Stimulated activated CD4-positive, alpha-beta T cell treated with anti-CD3 and anti-CD28 coated beads, Interleukin-2, amount 100 ng/mL, for 48 hours (primary cell): ENCODE measurements around the gene HOOK2.

ENCODE experiments used
- DNase-seq, 2 donors: peaks; one replicate each; pipeline ENCODE4 v3.0.0-alpha.2; 2020

The HOOK2 gene

DNA sequence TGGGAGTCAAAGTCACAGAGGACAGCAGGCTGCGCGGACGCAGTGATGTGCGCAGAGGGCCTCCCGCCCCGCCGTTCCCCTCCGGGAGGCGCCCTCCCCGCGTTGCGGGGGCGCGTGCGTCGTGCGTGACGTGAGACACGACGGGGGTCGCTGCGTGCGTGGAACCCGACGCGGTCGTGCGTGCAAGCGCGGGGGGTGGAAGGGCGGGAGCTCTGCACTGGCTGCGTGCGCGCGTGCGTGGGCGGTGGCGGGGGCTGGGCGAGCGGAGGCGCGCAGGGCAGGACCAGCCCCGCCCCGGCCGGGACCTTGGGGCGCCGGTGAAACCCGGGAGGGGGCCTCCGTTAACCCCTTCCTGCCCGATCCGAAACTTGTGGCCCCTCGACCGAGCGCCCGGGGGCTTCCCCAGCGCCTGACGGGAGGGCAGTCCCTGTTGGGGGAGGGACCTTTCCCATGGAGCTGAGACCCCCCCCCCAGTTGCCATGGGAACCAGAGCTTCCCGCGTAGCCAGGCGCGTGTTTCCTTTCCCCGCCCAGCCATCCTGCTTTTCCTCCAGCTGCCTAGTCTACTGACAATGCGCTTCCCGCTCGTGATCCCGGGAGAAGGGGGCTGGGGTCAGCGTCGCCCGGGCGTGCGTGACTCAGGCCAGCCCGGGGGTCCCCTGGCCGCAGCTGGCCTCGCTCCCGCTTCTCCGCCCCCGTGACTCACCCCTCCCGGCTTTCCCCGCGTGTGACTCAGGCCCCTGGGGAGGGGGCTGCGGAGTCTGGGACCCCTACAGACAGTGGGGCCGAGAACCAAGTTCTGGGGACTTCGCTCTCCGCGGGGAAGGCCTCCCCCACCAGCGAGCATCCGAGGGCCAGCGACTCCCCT is 7.3 kb upstream of the HOOK2 start:
- DNase-seq, result peak; percentile 80 to 90

DNA sequence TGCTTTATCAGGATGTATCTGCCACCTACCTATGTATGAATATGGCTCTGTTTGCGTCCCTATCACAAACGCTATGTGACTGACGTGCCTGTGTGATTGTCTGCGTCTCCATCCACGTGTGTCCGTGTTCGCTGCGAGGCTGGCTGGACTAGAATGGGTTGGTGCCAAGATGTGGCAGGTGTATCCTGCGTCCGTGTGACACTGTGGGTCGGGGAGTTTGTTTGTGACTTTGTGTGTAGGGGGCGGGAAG is 6.7 kb upstream of the HOOK2 start:
- no peak for DNase-seq

DNA sequence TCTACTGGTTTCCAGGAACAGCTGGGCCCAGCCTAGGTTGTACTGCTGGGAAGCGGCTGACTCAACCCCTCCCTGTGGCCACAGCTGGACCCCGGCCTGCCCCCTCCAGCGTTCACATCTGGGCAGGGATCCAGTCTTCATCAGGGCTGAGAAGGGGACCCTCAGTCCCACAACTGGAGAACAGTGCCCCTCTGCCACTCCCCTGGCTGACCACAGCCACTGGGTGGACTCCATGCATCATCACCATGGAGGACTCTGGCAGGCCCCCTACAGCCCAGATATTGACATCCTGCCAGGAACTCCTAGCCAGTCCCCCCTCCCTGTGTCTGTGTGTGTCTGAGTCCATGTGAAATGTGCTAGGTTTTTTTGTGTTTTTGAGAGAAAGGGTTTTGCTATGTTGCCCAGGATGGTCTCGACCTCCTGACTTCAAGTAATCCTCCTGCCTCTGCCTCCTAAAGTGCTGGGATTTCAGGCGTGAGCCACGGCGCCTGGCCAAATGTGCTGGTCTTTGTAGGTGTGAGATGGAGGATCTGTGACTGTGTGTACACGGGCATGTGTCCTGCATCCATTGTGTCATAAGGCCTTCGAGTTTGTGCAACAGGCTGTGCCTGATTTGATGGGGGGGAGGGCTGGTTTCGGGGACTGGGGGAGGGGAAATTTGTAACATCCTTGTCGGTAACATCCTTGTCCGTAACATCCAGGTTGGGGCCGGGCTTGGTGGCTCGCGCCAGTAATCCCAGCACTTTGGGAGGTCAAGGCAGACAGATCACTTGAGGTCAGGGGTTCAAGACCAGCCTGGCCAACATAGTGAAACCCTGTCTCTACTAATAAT is 4.0 kb upstream of the HOOK2 start:
- DNase-seq, result no peak

DNA sequence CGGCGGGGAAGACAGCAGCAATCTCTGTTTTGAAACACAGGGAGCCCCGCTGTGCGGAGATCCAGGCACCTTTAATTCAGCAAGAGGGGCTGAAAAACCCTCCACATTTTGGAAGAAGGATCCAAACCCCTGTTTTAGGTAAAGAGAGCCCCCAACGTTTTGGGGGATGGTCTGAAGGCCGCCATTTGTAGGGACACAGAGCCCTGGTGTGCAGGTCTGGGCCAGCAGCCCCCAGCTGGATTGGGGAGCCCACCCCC is 3.5 kb upstream of the HOOK2 start:
- DNase-seq, result no peak

DNA sequence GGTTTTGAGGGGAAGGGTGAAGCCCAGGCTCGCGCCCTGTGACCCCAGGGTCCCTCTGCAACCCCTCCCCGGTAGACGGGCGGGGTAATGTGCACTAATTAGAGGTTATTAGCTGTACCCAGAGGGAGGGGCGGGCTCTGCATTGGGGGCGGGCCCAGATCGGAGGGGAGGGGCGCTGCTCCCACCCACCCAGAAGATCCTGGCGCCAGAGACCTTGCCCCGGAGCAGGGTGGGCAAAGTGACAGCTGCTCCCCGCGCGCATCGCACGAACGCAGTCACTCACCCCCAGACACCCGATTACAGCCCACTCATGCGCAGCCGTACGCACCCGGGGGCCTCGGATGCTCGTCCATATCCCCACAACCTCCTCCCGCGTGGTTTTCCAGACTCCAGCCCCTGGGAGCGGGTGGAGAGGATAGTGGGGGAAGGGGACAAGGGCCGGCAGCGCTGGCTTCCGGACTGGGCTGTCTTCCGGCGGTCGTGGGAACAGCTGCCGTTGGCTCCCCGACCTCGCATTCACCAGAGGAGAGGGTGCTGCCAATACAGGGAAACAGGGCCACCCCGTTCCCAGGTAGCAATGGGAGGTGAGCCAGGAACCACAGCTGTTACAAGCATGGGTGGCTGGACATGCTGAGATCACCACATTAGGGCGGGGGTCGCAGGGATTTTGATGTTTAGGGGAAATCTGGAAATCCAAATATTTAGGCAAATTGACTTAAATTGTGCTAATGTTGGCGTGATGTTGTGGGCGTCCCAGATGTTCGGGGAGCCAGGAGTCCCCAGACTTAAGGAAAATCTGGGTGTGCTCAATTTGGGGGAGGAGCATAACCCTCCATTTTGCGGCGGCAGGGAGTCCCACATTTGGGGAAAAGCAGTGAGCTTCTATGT is 2.9 kb upstream of the HOOK2 start:
- peak in 1 of 2 donors; percentile 48 for DNase-seq

DNA sequence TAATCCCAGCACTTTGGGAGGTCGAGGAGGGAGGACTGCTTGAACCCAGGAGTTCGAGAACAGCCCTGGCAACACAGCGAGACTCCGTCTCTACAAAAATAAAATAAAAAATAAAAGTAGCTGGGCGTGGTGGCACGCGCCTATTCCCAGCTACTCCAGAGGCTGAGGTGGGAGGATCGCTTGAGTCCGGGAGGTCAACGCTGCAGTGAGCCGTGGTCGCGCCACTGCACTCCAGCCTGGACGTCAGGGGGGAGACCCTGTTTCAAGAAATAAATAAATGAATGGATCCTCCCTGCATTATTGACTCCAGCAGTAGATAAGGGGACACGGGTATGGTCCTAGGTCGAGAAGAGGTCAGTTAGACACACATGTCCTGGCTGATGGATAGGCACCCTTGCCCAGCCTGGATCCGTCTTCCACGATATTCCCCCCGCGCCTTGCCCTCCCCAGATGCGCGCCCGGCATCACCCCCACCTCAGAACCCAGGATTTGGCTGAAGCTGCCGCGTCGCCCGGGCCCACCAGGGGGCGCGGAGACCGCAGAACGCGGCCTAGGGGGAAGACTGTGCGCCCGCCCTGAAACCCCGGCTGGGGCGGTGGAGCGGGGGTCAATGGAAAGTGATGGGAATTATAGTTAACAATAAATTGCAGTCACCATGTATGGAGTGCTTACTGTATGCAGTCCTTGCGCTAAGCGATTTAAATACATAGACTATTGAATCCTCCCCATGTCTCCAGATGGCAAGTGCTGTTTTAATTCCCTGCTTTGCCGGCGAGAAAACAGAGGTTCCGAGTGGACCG is 2.1 kb upstream of the HOOK2 start:
- peak; percentile 84 to 87 for DNase-seq

DNA sequence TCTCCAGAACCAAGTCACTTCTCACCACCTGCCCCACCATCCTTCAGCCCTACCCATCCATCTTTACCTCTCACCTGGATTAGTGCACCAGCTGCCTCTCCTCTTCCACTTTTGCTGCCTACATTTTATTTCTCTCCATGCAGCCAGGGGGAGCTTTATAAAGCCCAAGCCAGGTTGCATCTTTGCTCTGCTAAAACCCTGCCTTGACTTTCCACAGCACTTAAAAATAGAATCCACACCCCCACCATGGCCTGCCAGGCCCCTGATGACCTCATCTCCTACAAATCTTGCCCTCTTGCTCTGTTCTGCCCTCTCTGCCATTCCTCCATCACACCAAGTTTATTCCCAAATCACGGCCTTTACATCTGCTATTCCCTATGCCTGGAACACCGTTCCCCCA is 1.8 kb downstream of the HOOK2 start:
- no peak for DNase-seq

DNA sequence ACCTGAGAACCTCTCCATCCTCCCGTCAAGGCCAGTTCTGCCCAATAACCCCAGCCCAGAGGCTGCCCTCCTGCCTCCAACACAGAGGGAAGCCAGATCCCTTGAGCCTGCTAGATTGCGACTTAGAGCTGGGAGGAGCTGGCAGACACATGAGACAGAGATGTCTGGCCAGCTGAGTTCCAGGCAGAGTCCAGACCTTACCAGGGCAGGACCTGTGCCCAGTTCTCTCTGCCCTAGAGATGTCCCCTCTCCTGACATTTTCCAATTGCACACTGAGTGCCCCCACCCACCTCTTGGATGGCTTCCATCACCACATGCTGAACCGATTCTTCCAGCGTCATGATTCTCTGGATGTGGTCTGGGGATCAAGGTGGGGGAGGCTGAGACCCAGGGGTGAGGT is 3.0 kb downstream of the HOOK2 start:
- no peak for DNase-seq

DNA sequence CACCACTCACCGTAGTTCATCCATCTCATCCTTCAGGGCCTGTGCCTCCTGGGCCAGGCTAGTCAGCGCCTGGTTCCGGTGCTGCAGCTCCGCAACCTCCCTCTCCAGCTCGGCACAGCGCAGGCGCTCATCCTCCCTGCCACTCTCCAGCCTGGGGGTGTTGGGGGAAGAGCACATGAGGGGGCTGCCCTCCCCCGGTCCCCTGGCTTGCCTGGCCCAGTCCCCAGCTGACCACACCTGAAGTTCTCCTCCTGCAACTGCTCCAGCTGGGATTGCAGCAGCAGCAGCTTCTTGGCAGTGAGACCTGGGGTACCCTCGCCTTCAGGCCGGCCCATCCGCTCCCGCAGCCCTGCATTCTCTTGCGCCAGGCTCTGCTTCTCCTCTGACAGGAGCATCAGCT is 4.4 kb downstream of the HOOK2 start:
- DNase-seq, result no peak

DNA sequence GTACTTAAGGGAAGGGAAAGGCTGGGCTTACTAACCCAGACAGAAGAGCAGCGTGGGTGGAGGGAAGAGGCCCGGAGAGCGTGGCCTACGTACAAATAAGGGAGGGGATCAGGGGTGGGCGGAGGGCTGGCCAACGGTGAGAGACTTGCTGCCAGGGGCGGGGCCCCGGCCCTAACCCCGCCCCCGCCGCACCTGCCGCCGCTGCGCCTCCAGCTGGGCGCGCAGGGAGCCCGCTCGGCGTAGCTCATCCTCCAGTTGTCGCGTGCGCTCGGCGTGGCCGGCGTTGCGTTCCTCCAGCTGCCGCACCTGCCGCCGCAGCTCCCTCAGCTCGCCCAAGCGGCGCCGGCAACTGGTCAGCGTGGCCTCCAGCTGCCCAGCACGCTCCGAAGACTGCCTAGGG is 5.7 kb downstream of the HOOK2 start:
- DNase-seq, result peak; percentile 33 to 48

DNA sequence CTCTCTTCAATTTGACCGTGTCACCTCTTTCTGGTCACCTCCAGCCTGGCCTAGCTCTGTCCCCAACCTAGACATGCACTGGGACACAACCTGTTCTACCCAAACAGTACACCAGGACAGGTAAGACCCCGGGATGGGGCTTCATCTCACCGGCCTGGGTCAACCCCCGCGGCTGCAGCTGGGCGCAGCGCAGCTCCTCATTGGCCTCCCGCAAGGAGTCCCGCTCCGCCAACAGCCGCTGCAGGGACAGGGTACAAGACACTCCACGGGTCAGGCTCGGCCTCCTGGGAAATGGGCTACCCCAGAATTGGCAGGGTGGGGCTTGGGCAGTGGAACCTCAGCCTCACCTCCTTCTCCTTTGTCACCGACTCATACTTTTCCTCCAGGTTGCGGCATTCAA is 7.7 kb downstream of the HOOK2 start:
- no peak for DNase-seq

DNA sequence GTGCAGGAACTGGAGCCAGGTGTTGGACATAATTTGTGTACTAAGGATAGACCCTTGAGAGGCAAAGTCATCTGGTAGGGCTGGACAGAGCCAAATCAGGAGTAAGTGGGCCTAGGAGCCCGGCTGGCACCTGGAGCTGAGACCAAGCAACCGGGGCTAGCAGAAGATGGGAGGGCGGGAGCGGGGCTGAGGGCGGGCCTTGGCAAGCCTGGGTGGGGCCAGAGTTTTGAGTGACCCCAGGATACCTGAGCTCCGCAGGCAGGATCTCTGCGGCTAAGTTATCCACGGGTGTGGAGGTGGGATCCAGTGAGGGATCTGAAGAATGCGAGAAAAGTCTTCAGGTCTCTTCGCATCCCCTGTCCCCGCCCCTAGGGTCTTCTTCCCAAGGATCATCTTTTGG is 8.2 kb downstream of the HOOK2 start:
- DNase-seq, result no peak

DNA sequence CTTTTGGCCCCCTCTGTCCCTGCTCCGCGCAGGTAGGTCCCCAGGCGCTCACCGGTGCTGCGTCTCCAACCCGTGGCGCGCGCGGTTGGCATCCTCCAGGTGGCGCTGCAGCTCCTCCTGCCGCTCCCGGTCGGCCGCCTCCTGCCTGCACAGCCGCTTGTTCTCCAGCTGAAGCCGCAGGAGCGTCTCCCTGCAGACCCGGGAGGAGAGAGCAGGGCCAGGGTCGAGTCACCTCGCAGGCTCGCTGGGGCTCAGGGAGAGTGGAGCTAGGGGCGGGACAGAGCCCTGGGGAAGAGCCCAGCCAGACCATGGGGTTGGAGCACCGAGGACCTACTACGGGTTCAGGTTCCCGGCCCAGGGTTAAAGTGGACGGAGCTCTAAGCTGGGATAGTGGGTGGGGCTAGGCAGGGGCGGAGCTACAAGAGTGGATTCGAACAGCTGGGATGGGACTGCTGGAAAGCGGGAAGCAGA is 9.3 kb downstream of the HOOK2 start:
- DNase-seq, result peak in 1 of 2 donors; percentile 92

DNA sequence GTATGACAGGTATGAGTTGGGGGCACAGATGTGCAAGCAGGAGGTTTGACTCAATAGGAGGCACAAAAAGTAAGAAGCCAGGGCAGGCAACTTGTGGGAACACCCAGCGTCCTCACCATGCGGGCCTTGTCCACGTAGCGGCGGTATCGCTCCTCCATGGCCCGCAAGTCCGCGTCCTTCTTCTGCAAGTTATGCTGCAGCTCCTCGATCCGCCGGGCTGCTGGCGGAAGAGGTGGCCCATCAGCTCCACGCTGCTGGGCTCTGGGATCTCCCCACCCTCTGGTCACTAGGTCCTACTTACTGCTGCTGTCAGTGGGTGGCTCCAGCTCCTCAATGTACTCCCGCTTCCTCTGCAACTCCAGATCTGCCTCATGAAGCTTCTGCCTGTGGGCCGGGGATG is 10.7 kb downstream of the HOOK2 start:
- DNase-seq, result no peak

DNA sequence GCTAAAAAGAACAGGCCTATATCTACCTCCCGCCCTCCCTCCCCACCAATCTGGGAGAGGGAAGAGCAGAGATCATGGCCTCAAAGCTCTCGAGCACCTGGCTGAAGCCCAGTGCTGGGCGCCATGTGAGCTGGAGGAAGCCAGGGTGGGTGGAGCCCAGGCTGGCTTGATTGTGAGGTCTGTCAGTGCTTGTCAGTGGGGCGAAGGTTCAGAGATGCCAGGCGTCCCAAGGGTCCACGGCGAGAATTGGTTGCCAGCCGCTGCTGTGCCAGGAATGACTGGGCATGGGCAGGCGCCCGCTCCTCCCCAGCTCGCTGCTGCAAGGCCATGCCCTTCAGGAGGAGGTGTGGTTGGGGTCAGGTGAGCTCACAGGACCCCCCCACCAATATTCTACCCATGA is 12.3 kb downstream of the HOOK2 start:
- no peak for DNase-seq

DNA sequence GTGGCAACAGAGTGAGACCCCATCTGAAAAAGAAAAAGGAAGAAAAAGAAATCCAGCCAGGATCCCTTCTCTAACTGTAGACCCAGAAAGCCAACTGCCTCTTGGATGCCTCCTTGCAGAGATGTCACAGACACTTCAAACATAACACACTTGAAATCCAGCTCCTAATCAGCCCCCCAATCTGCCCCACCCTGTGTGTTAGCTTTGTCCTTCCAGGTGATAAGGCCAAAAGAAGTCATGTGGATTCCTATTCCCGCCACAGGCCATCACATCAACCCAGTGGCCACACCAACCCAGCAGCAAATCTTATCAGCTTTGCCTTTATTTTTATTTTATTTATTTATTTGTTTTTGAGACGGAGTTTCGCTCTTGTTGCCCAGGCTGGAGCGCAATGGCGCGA is 15.7 kb downstream of the HOOK2 start:
- no peak for DNase-seq

DNA sequence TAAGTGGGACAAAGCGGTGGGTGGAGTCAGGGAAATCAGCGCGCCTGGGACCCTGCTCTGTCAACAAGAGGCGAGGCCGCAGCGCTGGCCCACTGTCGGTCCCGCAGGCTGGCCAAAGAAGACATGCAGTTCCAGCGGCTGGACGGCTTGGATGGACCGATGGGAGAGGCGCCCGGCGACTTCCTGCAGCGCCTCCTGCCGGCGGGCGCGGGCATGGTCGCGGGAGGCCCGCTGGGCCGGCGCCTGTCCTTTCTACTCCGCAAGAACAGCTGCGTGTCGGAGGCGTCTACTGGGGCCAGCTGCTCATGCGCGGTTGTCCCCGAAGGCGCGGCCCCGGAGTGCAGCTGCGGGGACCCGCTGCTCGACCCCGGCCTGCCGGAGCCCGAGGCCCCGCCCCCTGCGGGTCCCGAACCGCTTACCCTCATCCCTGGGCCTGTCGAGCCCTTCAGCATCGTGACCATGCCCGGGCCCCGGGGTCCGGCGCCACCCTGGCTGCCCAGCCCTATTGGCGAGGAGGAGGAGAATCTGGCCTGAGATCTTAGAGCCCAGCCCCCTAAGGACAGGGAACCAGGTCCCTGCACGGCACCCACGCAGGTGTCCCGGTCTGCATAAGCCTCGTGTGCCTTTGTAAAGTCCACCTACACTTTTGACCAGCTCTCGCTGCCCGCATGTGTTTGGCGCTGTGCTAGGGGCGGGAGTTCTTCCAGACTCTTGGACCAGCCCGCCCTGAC is 17.6 kb downstream of the HOOK2 start:
- DNase-seq, result peak; percentile 71 to 78

DNA sequence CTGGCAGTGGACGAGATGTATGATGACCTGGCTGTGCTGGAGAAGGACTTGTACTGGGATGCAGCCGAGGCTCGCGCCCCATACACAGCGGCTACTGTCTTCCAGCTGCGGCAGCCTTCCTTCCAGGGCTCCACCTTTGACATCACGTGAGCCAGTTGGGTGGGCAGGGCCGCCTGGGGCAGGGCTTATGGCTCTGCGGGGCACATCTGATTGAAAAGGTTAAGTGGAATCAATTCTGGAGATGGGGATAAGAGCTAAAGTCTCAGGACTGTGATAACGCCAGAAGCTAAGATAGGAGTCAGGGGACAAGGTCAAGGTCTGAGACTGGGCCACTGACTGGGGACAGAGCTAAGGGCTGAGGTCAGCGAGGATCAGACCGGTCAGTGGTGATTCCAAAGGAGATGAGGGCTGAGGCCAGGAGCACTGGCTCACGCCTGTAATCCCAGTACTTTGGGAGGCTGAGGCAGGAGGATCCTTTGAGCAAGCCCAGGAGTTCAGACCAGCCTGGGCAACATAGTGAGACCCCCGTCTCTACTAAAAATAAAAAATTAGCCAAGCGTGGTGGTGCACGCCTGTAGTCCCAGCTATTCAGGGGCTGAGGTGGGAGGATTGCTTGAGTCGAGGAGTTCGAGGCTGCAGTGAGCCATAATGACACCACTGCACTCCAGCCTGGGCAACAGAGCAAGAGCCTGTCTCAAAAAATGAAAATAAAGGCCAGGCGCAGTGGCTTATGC is 19.0 kb downstream of the HOOK2 start:
- no peak for DNase-seq

DNA sequence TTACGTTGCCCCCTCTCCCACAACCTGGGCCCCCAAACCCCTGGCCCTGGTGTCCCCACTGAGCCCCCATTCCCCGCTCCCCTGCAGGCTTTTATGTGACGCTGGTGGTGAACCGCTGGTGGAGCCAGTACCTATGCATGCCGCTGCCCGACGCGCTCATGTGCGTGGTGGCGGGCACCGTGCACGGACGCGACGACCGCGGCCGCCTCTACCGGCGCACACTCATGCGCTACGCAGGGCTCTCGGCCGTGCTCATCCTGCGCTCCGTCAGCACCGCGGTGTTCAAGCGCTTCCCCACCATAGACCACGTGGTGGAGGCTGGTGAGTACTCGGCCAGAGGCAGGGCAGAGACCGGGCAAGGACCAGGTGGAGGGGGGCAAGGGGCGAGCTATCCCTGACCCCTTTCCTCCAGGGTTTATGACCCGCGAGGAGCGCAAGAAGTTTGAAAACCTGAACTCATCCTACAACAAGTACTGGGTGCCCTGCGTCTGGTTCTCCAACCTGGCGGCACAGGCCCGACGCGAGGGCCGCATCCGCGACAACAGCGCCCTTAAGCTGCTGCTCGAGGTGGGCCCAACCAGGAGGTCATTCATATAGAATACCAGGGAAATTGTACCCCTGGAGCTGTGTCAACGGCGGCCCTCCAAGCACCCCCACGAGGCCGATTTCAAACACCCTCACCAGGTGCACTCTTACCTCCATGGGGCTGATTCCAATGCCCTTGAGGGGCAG is 20.7 kb downstream of the HOOK2 start:
- no peak for DNase-seq

DNA sequence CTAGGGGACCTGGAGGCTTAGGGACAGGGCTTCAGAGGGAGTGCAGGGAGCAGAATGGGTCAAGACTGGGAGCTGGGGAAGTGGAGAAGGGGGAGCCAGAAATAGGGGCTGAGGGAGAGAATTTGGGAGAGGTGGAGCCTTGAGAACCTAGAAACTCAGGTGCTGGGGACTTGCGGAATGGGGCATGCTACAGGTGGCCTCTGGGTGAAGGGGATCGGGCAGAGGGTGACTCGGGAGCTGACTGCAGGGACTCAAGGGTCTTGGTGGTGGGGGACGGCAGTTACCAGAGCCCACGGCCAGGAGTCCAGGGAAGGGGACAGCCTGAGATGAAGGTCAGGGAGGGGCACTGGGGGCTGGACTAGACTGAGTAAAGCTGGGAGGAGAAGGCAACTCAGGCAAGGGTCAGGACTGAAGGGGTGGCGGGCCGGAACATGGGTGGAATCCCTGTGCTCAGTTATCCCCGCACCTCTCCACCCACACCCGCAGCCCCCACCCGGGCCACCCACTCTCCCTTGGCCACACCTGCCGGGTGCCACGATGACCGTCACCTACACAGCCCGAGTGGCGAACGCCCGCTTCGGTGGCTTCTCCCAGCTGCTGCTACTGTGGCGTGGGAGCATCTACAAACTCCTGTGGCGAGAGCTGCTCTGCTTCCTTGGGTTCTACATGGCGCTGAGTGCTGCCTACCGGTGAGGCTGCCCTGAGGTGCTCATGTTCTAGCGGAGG is 23.1 kb downstream of the HOOK2 start:
- DNase-seq, result no peak
